Panc1 (cell line): ENCODE measurements around the gene UCP3. TPM values are rescaled to one million over a fixed set of nuclear protein-coding genes. Genes with fewer than 3 reads are reported as not detected.
A peak's percentile ranks its signal among the peaks of the same experiment; 100 is the strongest.

Source experiments
- ATAC-seq: fragments of 200-7000 bp; cut with Tn5 transposase; 2 replicates; pipeline ENCODE4 v1.9.1; 2020; ENCODE audit warnings: mild to moderate bottlenecking, moderate library complexity
- BruUV-seq: library from RNA; stranded (reverse); fragments of 400-500 nt; replicated peaks from 2 replicates; lab custom pipeline; 2021; lab: Mats Ljungman, UMichigan
- CTCF ChIA-PET: fragments of 300-600 bp; sonication (Branson Sonifier 250); formaldehyde crosslinking; loops from one replicate; lab custom pipeline; 2022; ENCODE audit warnings: antibody characterized with exemption; lab: Charles Lee
- POLR2A ChIA-PET: fragments of 300-600 bp; sonication (Branson Sonifier 250); formaldehyde crosslinking; loops from one replicate; lab custom pipeline; 2022; ENCODE audit warnings: antibody characterized with exemption; lab: Charles Lee
- DNase-seq: peaks from one replicate; pipeline ENCODE4 v3.0.0-alpha.2; 2010; ENCODE audit warnings: low read depth, low spot score
- H3K27ac ChIP-seq: 2 replicates; pipeline ENCODE4 v1.5.1; 2011; ENCODE audit warnings: mild to moderate bottlenecking, low read length, inconsistent platforms
- H3K27me3 ChIP-seq: fragments of 200-500 bp; sonication (Bioruptor generic); 2 replicates; pipeline ENCODE4 v1.6.0; 2014; ENCODE audit warnings: low read length, inconsistent platforms; ENCODE audit not compliant: control insufficient read depth, insufficient read depth
- H3K36me3 ChIP-seq: fragments of 200-500 bp; sonication (Bioruptor generic); 2 replicates; pipeline ENCODE4 v1.5.1; 2014; ENCODE audit warnings: inconsistent platforms, mild to moderate bottlenecking, low read length, moderate library complexity; ENCODE audit not compliant: control insufficient read depth, insufficient read depth
- H3K4me1 ChIP-seq: 2 replicates; pipeline ENCODE4 v1.5.1; 2011; ENCODE audit warnings: inconsistent platforms, mild to moderate bottlenecking, low read length, moderate library complexity; ENCODE audit not compliant: control insufficient read depth, insufficient read depth
- H3K4me3 ChIP-seq, 2 experiments: 2 replicates each; pipeline ENCODE4 v1.5.1; 2011 to 2012; ENCODE audit warnings: low read depth in 2 of 2, low read length in 2 of 2, mild to moderate bottlenecking in 2 of 2, inconsistent platforms in 1 of 2, moderate library complexity in 1 of 2
- H3K9me3 ChIP-seq: fragments of 200-500 bp; sonication (Bioruptor generic); 2 replicates; pipeline ENCODE4 v1.5.1; 2014; ENCODE audit warnings: low read depth, mild to moderate bottlenecking, inconsistent platforms, low read length, moderate library complexity; ENCODE audit not compliant: control insufficient read depth, insufficient read depth
- CTCF ChIP-seq: fragments of 450-650 bp; IDR thresholded peaks from 2 replicates; pipeline ENCODE4 v1.5.1; 2017; ENCODE audit warnings: mild to moderate bottlenecking
- POLR2AphosphoS5 ChIP-seq: IDR thresholded peaks from 2 replicates; pipeline ENCODE4 v1.6.1; 2012; ENCODE audit warnings: mild to moderate bottlenecking, low read depth, low read length, moderate library complexity
- SIN3A ChIP-seq: IDR thresholded peaks from 2 replicates; pipeline ENCODE4 v1.6.1; 2012; ENCODE audit warnings: low read depth, mild to moderate bottlenecking, low read length, moderate library complexity, borderline replicate concordance; ENCODE audit not compliant: insufficient read depth
- TCF7L2 ChIP-seq: IDR thresholded peaks from 2 replicates; pipeline ENCODE4 v1.6.1; 2011; ENCODE audit warnings: mild to moderate bottlenecking, low read depth, low read length, inconsistent platforms
- in situ Hi-C: cut with HindIII; loops from 2 replicates; pipeline ENCODE4 v1.10.0; 2016; ENCODE audit warnings: low sequenced_read_pairs, low pct_unique_long_range_greater_than_20kb
- intact Hi-C: fragments of 100-400 bp; cut with micrococcal nuclease; formaldehyde crosslinking; loops from one replicate; pipeline ENCODE4 v1.10.0; 2022; ENCODE audit not compliant: unreplicated experiment
- total RNA-seq: library from RNA; stranded (reverse); gene quantifications from one replicate; pipeline ENCODE4 v1.2.1, GENCODE V29; 2021; ENCODE audit not compliant: unreplicated experiment
- TF ChIP-seq, protein P1 (sequence below), 2 experiments: IDR thresholded peaks; 2 replicates each; pipeline ENCODE4 v1.6.1; 2011 to 2012; ENCODE audit warnings: low read depth in 2 of 2, control low read depth in 1 of 2, low read length in 1 of 2, mild to moderate bottlenecking in 1 of 2, moderate library complexity in 1 of 2; ENCODE audit not compliant: insufficient read depth in 1 of 2

UCP3 gene
- total RNA-seq, 1 experiment from 2014 or later, result 0.46 TPM

GRCh38 chr11:73958521-73959141 is 50.3 kb downstream of the UCP3 start:
- ChIA-PET POLR2A (no interaction called here), CTCF (no interaction called here)
- no peak overlapping the region for H3K4me3 ChIP-seq
- intact Hi-C loops (no loop called here), in situ Hi-C loops (no loop called here)
- no peak overlapping the region for H3K27ac ChIP-seq
- no peak for ATAC-seq
- BruUV-seq, result no TSS peak
- no peak for DNase-seq
- no peaks in the 10 kb centered on the region for H3K4me1 ChIP-seq
- H3K36me3 ChIP-seq, result no peaks in the 10 kb centered on the region
- H3K9me3 ChIP-seq, result no peaks in the 10 kb centered on the region
- TF ChIP-seq, protein P1, sequence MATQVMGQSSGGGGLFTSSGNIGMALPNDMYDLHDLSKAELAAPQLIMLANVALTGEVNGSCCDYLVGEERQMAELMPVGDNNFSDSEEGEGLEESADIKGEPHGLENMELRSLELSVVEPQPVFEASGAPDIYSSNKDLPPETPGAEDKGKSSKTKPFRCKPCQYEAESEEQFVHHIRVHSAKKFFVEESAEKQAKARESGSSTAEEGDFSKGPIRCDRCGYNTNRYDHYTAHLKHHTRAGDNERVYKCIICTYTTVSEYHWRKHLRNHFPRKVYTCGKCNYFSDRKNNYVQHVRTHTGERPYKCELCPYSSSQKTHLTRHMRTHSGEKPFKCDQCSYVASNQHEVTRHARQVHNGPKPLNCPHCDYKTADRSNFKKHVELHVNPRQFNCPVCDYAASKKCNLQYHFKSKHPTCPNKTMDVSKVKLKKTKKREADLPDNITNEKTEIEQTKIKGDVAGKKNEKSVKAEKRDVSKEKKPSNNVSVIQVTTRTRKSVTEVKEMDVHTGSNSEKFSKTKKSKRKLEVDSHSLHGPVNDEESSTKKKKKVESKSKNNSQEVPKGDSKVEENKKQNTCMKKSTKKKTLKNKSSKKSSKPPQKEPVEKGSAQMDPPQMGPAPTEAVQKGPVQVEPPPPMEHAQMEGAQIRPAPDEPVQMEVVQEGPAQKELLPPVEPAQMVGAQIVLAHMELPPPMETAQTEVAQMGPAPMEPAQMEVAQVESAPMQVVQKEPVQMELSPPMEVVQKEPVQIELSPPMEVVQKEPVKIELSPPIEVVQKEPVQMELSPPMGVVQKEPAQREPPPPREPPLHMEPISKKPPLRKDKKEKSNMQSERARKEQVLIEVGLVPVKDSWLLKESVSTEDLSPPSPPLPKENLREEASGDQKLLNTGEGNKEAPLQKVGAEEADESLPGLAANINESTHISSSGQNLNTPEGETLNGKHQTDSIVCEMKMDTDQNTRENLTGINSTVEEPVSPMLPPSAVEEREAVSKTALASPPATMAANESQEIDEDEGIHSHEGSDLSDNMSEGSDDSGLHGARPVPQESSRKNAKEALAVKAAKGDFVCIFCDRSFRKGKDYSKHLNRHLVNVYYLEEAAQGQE (IDR thresholded peaks at IDR 0.05; ENCODE audit: insufficient read depth in 1 of 2, low read depth in 2 of 2, low read length in 1 of 2), result no peak
- no peak for TF ChIP-seq SIN3A
- no peak for TF ChIP-seq POLR2AphosphoS5
- TF ChIP-seq CTCF, result no peak
- TF ChIP-seq TCF7L2, result no peak
- H3K27me3 ChIP-seq, result no peaks in the 10 kb centered on the region

- ChIA-PET CTCF (interaction anchor here (1.1 kb wide), 1 partner anchor 298 kb away, joined by 3 read pairs; no protein-coding TSS in a partner anchor), POLR2A (interaction anchor here (0.5 kb wide), 1 partner anchor 9 kb away, joined by 3 read pairs; no protein-coding TSS in a partner anchor)
- H3K27ac ChIP-seq, result no peak overlapping the region
- H3K36me3 ChIP-seq, result no peaks in the 10 kb centered on the region
- BruUV-seq, result no TSS peak
- TF ChIP-seq TCF7L2 (no peak), POLR2AphosphoS5 (no peak), CTCF (no peak), SIN3A (no peak)
- TF ChIP-seq, protein P1 (IDR thresholded peaks at IDR 0.05; ENCODE audit: insufficient read depth in 1 of 2, low read depth in 2 of 2, low read length in 1 of 2), result no peak
- in situ Hi-C loops (no loop called here), intact Hi-C loops (no loop called here)
- H3K4me3 ChIP-seq, result no peak overlapping the region
- H3K27me3 ChIP-seq, result no peaks in the 10 kb centered on the region
- H3K4me1 ChIP-seq, result no peaks in the 10 kb centered on the region
- DNase-seq (no peak), ATAC-seq (peak; percentile 16; the same call in 1 of the 2 replicates)
- no peaks in the 10 kb centered on the region for H3K9me3 ChIP-seq
Measured at GRCh38 chr11:73957654-73958361, 51.1 kb downstream of the UCP3 start.
